Endothelial cell of umbilical vein (primary cell): ENCODE measurements around the gene SLCO3A1. TPM values are rescaled to one million over a fixed set of nuclear protein-coding genes. Genes with fewer than 3 reads are reported as not detected.

Source experiments
- BruUV-seq: library from RNA; stranded (reverse); fragments of 400-500 nt; replicated peaks from 2 replicates; lab custom pipeline; 2021; lab: Mats Ljungman, UMichigan
- CTCF ChIA-PET: fragments of 300-600, 350-600 bp; sonication (Branson Sonifier 250); formaldehyde crosslinking; loops from one replicate; lab custom pipeline; 2021; ENCODE audit warnings: antibody characterized with exemption, inconsistent platforms; lab: Charles Lee
- POLR2A ChIA-PET: fragments of 300-600, 350-600 bp; sonication (Branson Sonifier 250); formaldehyde crosslinking; loops from one replicate; lab custom pipeline; 2021; ENCODE audit warnings: antibody characterized with exemption, inconsistent platforms; lab: Charles Lee
- DNase-seq: peaks from one replicate; pipeline ENCODE4 v3.0.0-alpha.2; 2011; ENCODE audit warnings: low read depth, low spot score
- FAIRE-seq: peaks from 2 replicates; lab custom pipeline; 2011; peaks lifted over from hg19 to GRCh38; lab: Jason Lieb, UNC
- H2AFZ ChIP-seq: 2 replicates; pipeline ENCODE4 v1.6.0; 2012; ENCODE audit warnings: low read depth, low read length, control low read depth, inconsistent platforms
- H3K27ac ChIP-seq: 2 replicates; pipeline ENCODE4 v1.5.1; 2011; ENCODE audit warnings: low read depth, mild to moderate bottlenecking, control low read depth, low read length, moderate library complexity; ENCODE audit not compliant: insufficient read depth
- H3K27me3 ChIP-seq, 2 experiments: 2 replicates each; pipeline versions ENCODE4 v1.6.0 to v1.6.1; 2011; ENCODE audit warnings: low read length in 2 of 2, mixed read lengths in 1 of 2; ENCODE audit not compliant: control insufficient read depth in 2 of 2, insufficient read depth in 2 of 2
- H3K36me3 ChIP-seq, 2 experiments: 2 replicates in 1 of 2; 3 replicates in 1 of 2; pipeline ENCODE4 v1.5.1; 2011; ENCODE audit warnings: low read length in 2 of 2, mild to moderate bottlenecking in 1 of 2, moderate library complexity in 1 of 2; ENCODE audit not compliant: control insufficient read depth in 2 of 2, insufficient read depth in 2 of 2; ENCODE audit errors: extremely low read depth in 1 of 2
- H3K4me1 ChIP-seq: 3 replicates; pipeline ENCODE4 v1.5.1; 2011; ENCODE audit warnings: mild to moderate bottlenecking, low read length; ENCODE audit not compliant: control insufficient read depth, insufficient read depth; ENCODE audit errors: extremely low read depth
- H3K4me2 ChIP-seq: 2 replicates; pipeline ENCODE4 v1.6.1; 2011; ENCODE audit warnings: low read length, control low read depth, mixed read lengths; ENCODE audit not compliant: insufficient read depth
- H3K4me3 ChIP-seq, 3 experiments: fragments of 200-600 bp in 1 of 3; sonication (generic), shearing (Covaris generic) in 1 of 3; replicated peaks in 1 of 3; 2 replicates each; pipeline ENCODE4 v1.5.1; 2011 to 2016; ENCODE audit warnings: control low read depth in 3 of 3, low read length in 3 of 3, mild to moderate bottlenecking in 2 of 3, inconsistent platforms in 1 of 3, low read depth in 1 of 3, moderate library complexity in 1 of 3; ENCODE audit not compliant: insufficient read depth in 1 of 3
- H3K79me2 ChIP-seq: 2 replicates; pipeline ENCODE4 v1.6.0; 2012; ENCODE audit warnings: low read length, inconsistent platforms; ENCODE audit not compliant: control insufficient read depth, insufficient read depth
- H3K9ac ChIP-seq: replicated peaks from 2 replicates; pipeline ENCODE3; 2011; ENCODE audit warnings: low read length, control low read depth; ENCODE audit not compliant: insufficient read depth; ENCODE audit errors: extremely low read depth
- H3K9me1 ChIP-seq: replicated peaks from 3 replicates; pipeline ENCODE4 v1.6.0; 2011; ENCODE audit warnings: mild to moderate bottlenecking, low read length; ENCODE audit not compliant: control insufficient read depth, insufficient read depth; ENCODE audit errors: extremely low read depth
- H3K9me3 ChIP-seq: replicated peaks from 2 replicates; pipeline ENCODE4 v1.5.1; 2012; ENCODE audit warnings: low read length, inconsistent platforms; ENCODE audit not compliant: control insufficient read depth, insufficient read depth
- H4K20me1 ChIP-seq: replicated peaks from 2 replicates; pipeline ENCODE3; 2011; ENCODE audit warnings: mild to moderate bottlenecking, low read length; ENCODE audit not compliant: control insufficient read depth, insufficient read depth; ENCODE audit errors: extremely low read depth
- CTCF ChIP-seq, 2 donors: IDR thresholded peaks; 1 replicate in 1 of 2; 2 replicates in 1 of 2; pipeline ENCODE4 v1.5.1; 2011; ENCODE audit warnings: low read length in 2 of 2, mild to moderate bottlenecking in 2 of 2, moderate library complexity in 2 of 2, control low read depth in 1 of 2, inconsistent platforms in 1 of 2, low read depth in 1 of 2; ENCODE audit not compliant: insufficient read depth in 1 of 2; ENCODE audit errors: extremely low read depth in 1 of 2
- EZH2 ChIP-seq: IDR thresholded peaks from 2 replicates; pipeline ENCODE4 v1.6.1; 2012; ENCODE audit warnings: borderline replicate concordance, low read depth, mild to moderate bottlenecking, moderate library complexity, low read length, inconsistent platforms; ENCODE audit not compliant: severe bottlenecking
- FOS ChIP-seq: IDR thresholded peaks from 2 replicates; pipeline ENCODE4 v1.6.1; 2011; ENCODE audit warnings: mild to moderate bottlenecking, low read length, moderate library complexity, borderline replicate concordance; ENCODE audit not compliant: insufficient read depth
- GATA2 ChIP-seq: IDR thresholded peaks from 2 replicates; pipeline ENCODE4 v1.7.0; 2011; ENCODE audit warnings: low read depth, mild to moderate bottlenecking, moderate library complexity, mixed read lengths, low read length; ENCODE audit not compliant: insufficient read length, insufficient read depth
- JUN ChIP-seq: IDR thresholded peaks from 2 replicates; pipeline ENCODE4 v1.6.1; 2011; ENCODE audit warnings: borderline replicate concordance, low read depth; ENCODE audit not compliant: insufficient read length, insufficient read depth
- MAX ChIP-seq: IDR thresholded peaks from 2 replicates; pipeline ENCODE4 v1.6.1; 2011; ENCODE audit not compliant: insufficient read depth, insufficient read length
- MYC ChIP-seq: IDR thresholded peaks from one replicate; pipeline ENCODE4 v1.6.1; 2011; ENCODE audit warnings: mild to moderate bottlenecking, low read depth, low read length
- POLR2A ChIP-seq: IDR thresholded peaks from 2 replicates; pipeline ENCODE4 v1.6.1; 2012; ENCODE audit warnings: low read depth, mild to moderate bottlenecking, control low read depth, low read length
- POLR2AphosphoS5 ChIP-seq: IDR thresholded peaks from 2 replicates; pipeline ENCODE4 v1.6.1; 2012; ENCODE audit warnings: low read depth, mild to moderate bottlenecking, control low read depth, low read length, moderate library complexity; ENCODE audit not compliant: insufficient read depth
- dilution Hi-C: fragments of 300-500 bp; cut with MboI; formaldehyde crosslinking; loops from one replicate; pipeline ENCODE4 v1.15.0; 2019; ENCODE audit warnings: low sequenced_read_pairs; ENCODE audit not compliant: extremely low pct_ligation_motif_present
- intact Hi-C: fragments of 100-400 bp; cut with micrococcal nuclease; formaldehyde crosslinking; loops from one replicate; pipeline ENCODE4 v1.10.0; 2022
- polyA plus RNA-seq, 4 experiments: library from polyadenylated mRNA; depleted of rRNA in 3 of 4; stranded (reverse) in 3 of 4; unstranded in 1 of 4; fragments of >200 nt; gene quantifications; 2 replicates each; pipeline versions ENCODE4 v1.2.1 to v1.2.3, GENCODE V29; 2011 to 2012; ENCODE audit warnings: missing spikeins in 1 of 4
- total RNA-seq: library from RNA; stranded (reverse); gene quantifications from 2 replicates; pipeline ENCODE4 v1.2.3, GENCODE V29; 2021

The SLCO3A1 gene
- total and polyA plus RNA-seq, 2 donors (not counting 3 experiments of a cell fraction or from before 2014, with no cell fraction given): 0.88 to 0.92 TPM

GRCh38 chr15:92075764-92076163 lies 222.3 kb downstream of the SLCO3A1 start:
- FAIRE-seq: no peak
- dilution Hi-C loops (no loop called here), intact Hi-C loops (loop anchor here (5.0 kb wide), 1 partner anchor 368 kb away; no protein-coding TSS in a partner anchor)
- H3K9me1 ChIP-seq: no peaks in the 10 kb centered on the region
- no peak overlapping the region for H3K9ac ChIP-seq
- H3K9me3 ChIP-seq: no peaks in the 10 kb centered on the region
- H3K36me3 ChIP-seq: no peaks in the 10 kb centered on the region
- ChIA-PET CTCF (no interaction called here), POLR2A (no interaction called here)
- no peak for TF ChIP-seq GATA2
- no peak overlapping the region for H3K27ac ChIP-seq
- no peaks in the 10 kb centered on the region for H3K27me3 ChIP-seq
- DNase-seq: no peak
- BruUV-seq: no TSS peak
- H3K79me2 ChIP-seq: no peaks in the 10 kb centered on the region
- H3K4me1 ChIP-seq: peaks cover 2% of the 10 kb centered on the region
- H4K20me1 ChIP-seq: no peaks in the 10 kb centered on the region
- H2AFZ ChIP-seq: no peak overlapping the region
- no peak overlapping the region for H3K4me3 ChIP-seq
- no peak overlapping the region for H3K4me2 ChIP-seq

GRCh38 chr15:92076541-92076940 lies 223.0 kb downstream of the SLCO3A1 start:
- no peak for TF ChIP-seq POLR2A
- no peak for TF ChIP-seq JUN
- no peak for TF ChIP-seq MAX
- no peak for TF ChIP-seq GATA2
- no peak for TF ChIP-seq MYC
- TF ChIP-seq POLR2AphosphoS5: no peak
- no peak for TF ChIP-seq FOS
- TF ChIP-seq CTCF (IDR thresholded peaks at IDR 0.05; ENCODE audit: extremely low read depth in 1 of 2, insufficient read depth in 1 of 2, low read depth in 1 of 2, low read length in 2 of 2): no peak
- TF ChIP-seq EZH2: no peak
- no peak overlapping the region for H3K9ac ChIP-seq
- H3K27ac ChIP-seq: no peak overlapping the region
- no peak overlapping the region for H2AFZ ChIP-seq
- no peaks in the 10 kb centered on the region for H4K20me1 ChIP-seq
- DNase-seq (no peak), FAIRE-seq (no peak)
- no peaks in the 10 kb centered on the region for H3K27me3 ChIP-seq
- no peaks in the 10 kb centered on the region for H3K36me3 ChIP-seq
- intact Hi-C loops: loop anchor here (5.0 kb wide), 1 partner anchor 369 kb away; no protein-coding TSS in a partner anchor
- no peak overlapping the region for H3K4me3 ChIP-seq
- H3K4me1 ChIP-seq: peaks cover 2% of the 10 kb centered on the region
- no peaks in the 10 kb centered on the region for H3K9me3 ChIP-seq
- no TSS peak for BruUV-seq
- no peaks in the 10 kb centered on the region for H3K9me1 ChIP-seq
- CTCF ChIA-PET: no interaction called here
- H3K79me2 ChIP-seq: no peaks in the 10 kb centered on the region
- POLR2A ChIA-PET: no interaction called here
- dilution Hi-C loops: no loop called here
- no peak overlapping the region for H3K4me2 ChIP-seq
